GM18526 (cell line): ENCODE data around the gene C2CD4C.

Source experiments
- POLR2A ChIP-seq: IDR thresholded peaks from 3 replicates; pipeline ENCODE4 v1.6.1; 2011; ENCODE audit not compliant: insufficient read length; ENCODE audit errors: extremely low read depth

The C2CD4C gene

GRCh38 chr19:440391-441212 lies 31.7 kb upstream of the C2CD4C start:
- TF ChIP-seq POLR2A = no peak

- TF ChIP-seq POLR2A = no peak
Measured at GRCh38 chr19:439167-439900, 30.4 kb upstream of the C2CD4C start.

- TF ChIP-seq POLR2A = no peak
Measured at GRCh38 chr19:438416-438958, 29.5 kb upstream of the C2CD4C start.

GRCh38 chr19:437041-437440 lies 28.1 kb upstream of the C2CD4C start:
- no peak for TF ChIP-seq POLR2A

GRCh38 chr19:436413-436950 lies 27.5 kb upstream of the C2CD4C start:
- no peak for TF ChIP-seq POLR2A

GRCh38 chr19:435707-436412 lies 26.9 kb upstream of the C2CD4C start:
- TF ChIP-seq POLR2A = no peak

- TF ChIP-seq POLR2A = no peak
Measured at GRCh38 chr19:435056-435706, 26.2 kb upstream of the C2CD4C start.

- TF ChIP-seq POLR2A = no peak
Measured at GRCh38 chr19:434152-434960, 25.4 kb upstream of the C2CD4C start.

GRCh38 chr19:430701-431100 lies 21.8 kb upstream of the C2CD4C start:
- no peak for TF ChIP-seq POLR2A

- TF ChIP-seq POLR2A = no peak
Measured at GRCh38 chr19:428149-428548, 19.2 kb upstream of the C2CD4C start.

GRCh38 chr19:426725-427445 lies 17.9 kb upstream of the C2CD4C start:
- no peak for TF ChIP-seq POLR2A

- no peak for TF ChIP-seq POLR2A
Measured at GRCh38 chr19:425056-425455, 16.1 kb upstream of the C2CD4C start.

- no peak for TF ChIP-seq POLR2A
Measured at GRCh38 chr19:424546-424945, 15.6 kb upstream of the C2CD4C start.

- no peak for TF ChIP-seq POLR2A
Measured at GRCh38 chr19:423691-424466, 14.9 kb upstream of the C2CD4C start.
